ENCODE data around the gene FUBP1.
"Not testable (repeated sequence)": the region's sequence is repeated elsewhere in the genome, so short reads cannot be mapped to it uniquely, and the experiment has no call there.

FUBP1 gene

DNA sequence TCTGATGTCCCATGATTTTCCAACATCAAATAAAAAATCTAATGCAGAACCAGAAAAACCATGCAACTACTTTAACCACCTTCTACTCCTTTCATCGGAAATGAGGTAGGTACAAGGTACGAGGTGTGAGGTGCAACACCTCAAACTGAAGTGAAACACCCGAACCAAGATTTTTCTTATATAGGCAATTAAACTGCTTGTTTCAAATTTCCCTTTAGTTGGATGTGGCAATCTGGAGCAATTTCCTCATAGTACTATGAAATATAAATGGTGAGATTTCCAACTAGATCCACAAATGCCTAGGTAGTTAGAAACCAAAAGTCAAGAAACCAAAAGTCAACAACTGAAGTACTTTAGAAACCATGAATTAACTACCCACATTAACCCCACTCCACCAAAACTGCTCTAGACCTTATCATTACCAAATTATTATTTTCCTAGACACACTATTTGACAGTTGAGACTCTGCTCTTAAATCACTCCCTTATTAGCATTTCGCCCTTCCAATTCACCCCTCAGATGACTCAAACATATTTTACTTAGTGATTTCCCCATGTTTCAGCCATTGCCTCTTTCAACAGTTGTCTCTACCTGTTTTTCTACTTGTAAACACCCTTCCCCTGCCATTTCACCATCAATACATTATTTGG is 37.8 kb downstream of the FUBP1 start:
- DNase-seq = no peak

DNA sequence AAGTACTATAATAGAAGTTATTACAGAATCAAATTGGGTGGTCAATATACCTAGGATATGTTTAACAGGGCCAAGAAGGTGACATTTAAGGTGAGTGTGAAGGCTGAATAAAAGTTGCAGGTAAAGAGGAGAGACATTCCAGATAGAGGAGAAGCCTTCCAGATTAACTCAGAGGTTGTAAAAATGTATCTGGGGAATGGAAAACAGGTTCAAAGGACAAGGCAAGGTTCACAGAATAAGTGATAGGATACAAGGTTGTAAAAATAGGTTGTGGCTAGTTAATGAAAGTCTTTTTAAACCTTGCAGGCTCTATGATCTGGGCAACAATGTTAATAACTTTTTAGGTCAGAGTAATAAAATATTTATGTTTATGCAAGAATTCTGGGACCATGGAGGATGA is 40.2 kb downstream of the FUBP1 start:
- DNase-seq = no peak

DNA sequence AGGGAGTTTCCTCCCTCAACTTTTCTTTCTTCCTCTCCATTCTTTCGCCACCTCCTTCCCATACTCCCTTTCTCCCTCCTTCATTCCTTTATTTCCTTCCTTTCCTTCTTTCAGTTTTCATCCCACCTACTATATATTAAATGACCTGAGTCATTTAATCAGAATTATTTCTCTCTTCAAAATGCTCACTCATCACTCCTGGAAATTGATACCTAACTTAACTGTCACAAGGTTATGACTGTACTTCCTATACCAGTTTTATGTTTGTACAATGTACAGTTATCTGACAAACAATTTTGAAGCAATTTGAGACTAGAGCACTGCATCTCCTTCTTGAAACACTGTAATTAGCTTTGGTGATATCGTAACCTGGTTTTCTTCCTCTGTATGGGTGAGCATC is 49.1 kb downstream of the FUBP1 start:
- no peak for DNase-seq

- no peak for DNase-seq
Observed at GRCh38 chr1:77927414-77927813, 51.5 kb downstream of the FUBP1 start.

DNA sequence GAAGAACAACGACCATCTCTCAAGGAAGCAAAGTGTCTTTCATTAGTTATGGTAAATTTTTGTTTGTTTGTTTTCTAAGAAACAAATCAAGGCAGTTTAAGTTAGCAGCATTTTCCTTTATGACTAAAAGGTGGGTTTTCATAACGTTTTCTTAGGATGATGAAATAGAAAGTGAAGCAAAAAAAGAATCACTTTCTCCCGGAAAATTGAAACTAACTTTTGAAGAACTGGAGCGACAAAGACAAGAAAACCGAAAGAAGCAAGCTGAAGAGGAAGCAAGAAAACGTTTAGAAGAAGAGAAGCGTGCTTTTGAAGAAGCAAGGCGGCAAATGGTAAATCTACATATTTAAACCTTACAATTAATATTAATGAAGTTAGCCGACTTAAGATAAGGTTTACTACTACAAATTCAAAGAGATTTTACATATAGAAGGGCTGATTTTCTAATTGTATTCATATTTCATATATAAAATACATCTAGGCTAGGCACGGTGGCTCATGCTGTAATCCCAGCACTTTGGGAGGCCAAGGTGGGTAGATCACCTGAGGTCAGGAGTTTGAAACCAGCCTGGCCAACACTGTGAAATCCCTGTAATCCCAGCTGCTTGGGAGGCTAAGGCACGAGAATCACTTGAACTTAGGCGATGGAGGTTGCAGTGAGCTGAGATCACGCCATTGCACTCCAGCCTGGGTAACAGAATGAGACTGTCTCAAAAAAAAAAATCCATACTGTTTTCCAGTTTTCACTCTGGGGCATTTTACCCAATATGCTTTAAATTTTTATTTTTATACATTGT is 52.1 kb downstream of the FUBP1 start:
- DNase-seq = no peak

GRCh38 chr1:77925956-77926355 is 52.9 kb downstream of the FUBP1 start:
- no peak for DNase-seq

DNA sequence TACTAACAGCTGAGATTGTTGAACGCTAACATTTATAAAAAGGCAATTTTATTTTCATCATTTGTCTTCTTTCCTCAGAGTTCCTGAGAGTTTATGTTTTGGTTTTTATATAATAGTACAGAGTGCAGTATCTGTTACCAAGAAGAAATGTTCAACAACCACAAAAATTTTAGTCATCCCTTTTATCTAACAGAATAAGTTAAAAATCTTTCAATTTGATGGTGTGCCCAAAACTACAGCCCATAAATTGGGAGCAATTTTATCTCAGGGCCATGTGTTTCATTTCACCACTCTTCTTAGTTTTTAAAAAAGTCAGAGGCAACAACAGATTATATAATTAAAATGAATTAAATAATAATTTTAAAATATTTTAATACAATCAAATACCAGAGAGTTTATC is 53.4 kb downstream of the FUBP1 start:
- no peak for DNase-seq

GRCh38 chr1:77918918-77919317 is 60.0 kb downstream of the FUBP1 start:
- DNase-seq = not testable (repeated sequence)

DNA sequence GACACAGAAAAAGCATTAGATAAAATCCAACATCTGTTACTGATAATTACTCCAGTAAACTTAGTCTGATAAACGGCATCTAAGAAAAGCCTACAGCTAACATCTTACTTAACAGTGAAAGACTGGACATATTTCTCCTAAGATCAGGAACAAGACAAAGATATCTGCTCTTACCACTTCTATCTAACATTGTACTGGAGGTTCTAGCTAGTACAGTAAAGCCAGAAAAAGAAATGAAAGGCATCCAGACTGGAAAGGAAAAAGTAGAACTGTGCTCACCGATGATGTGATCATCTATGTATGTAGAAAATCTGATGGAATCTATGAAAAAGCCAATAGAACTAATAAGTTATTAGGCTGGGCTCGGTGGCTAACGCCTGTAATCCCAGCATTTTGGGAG is 68.8 kb downstream of the FUBP1 start:
- no peak for DNase-seq

DNA sequence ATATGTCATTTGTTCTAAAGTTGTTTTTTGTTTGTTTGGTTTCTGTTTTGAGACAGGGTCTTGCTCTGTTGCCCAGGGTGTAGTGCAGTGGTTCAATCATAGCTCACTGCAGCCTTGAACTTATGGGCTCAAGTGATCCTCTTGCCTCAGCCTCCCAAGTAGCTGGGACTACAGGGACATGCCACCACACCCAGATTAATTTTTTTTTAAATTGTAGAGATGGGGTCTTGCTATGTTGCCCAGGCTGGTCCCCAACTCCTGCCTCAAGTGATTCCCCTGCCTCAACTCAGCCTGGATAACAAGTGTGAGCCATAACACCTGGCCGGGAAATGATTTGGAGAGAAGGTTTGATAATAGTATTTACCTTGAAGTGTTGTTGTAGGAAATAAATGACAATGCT is 72.2 kb downstream of the FUBP1 start:
- no peak for DNase-seq

DNA sequence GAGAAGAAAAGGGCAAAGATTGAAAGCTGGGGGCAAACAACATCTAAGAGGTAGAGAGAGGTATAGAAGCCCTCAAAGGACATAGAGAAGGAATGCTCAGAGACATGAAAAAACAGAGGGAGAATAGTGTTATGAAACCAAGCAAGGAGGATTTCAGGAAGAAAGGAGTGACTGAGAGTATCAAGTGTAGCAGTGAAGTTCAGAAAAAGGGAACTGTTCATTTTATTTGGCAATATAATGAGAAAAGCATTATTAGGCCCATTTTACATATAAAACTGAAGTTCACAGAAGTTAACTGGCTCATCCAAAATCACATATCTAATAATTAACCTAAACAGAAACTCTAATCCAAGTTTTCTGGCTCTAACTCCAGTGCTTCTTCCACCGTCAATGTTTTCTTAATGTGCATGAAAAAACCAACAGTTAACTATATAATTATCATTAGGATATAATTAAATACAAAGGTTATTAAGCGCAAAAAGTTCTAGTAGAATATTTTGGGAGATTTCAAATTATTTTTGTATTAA is 72.8 kb downstream of the FUBP1 start:
- DNase-seq = no peak

GRCh38 chr1:77905603-77906002 is 73.3 kb downstream of the FUBP1 start:
- DNase-seq = no peak

GRCh38 chr1:77900687-77901293 is 78.1 kb downstream of the FUBP1 start:
- DNase-seq = peak; percentile 63

GRCh38 chr1:77899647-77900320 is 79.1 kb downstream of the FUBP1 start:
- DNase-seq = no peak
